Duodenal mucosa (tissue), 2 donors: ENCODE measurements around the gene SMAD5.
A peak's percentile ranks its signal among the peaks of the same experiment; 100 is the strongest.

Experiments
- H3K27ac ChIP-seq: one replicate; pipeline ENCODE4 v1.7.0; 2013; ENCODE audit warnings: low read depth, low read length
- H3K27me3 ChIP-seq, 2 donors: one replicate each; pipeline ENCODE4 v1.7.0; 2013; ENCODE audit warnings: low read length in 2 of 2, control low read depth in 1 of 2; ENCODE audit not compliant: insufficient read depth in 2 of 2, control insufficient read depth in 1 of 2
- H3K36me3 ChIP-seq, 2 donors: one replicate each; pipeline ENCODE4 v1.7.0; 2013; ENCODE audit warnings: low read length in 2 of 2, control low read depth in 1 of 2; ENCODE audit not compliant: insufficient read depth in 2 of 2, control insufficient read depth in 1 of 2
- H3K4me1 ChIP-seq, 2 donors: one replicate each; pipeline ENCODE4 v1.7.0; 2013; ENCODE audit warnings: low read length in 2 of 2, control low read depth in 1 of 2; ENCODE audit not compliant: insufficient read depth in 2 of 2, control insufficient read depth in 1 of 2
- H3K4me3 ChIP-seq, 2 donors: one replicate each; pipeline ENCODE4 v1.7.0; 2013; ENCODE audit warnings: low read length in 2 of 2, low read depth in 1 of 2
- H3K9ac ChIP-seq, 2 donors: one replicate each; pipeline ENCODE4 v1.7.0; 2013; ENCODE audit warnings: low read length in 2 of 2, low read depth in 1 of 2
- H3K9me3 ChIP-seq, 2 donors: one replicate each; pipeline ENCODE4 v1.7.0; 2013; ENCODE audit warnings: low read length in 2 of 2, control low read depth in 1 of 2; ENCODE audit not compliant: control insufficient read depth in 1 of 2

The SMAD5 gene

GRCh38 chr5:136193322-136193935 lies 60.8 kb downstream of the SMAD5 start:
- H3K36me3 ChIP-seq: no peaks in the 10 kb centered on the region
- no peaks in the 10 kb centered on the region for H3K9me3 ChIP-seq
- H3K27me3 ChIP-seq: no peaks in the 10 kb centered on the region
- peak overlapping the region; percentile 43 to 77 for H3K9ac ChIP-seq
- peak overlapping the region; percentile 76 to 81 for H3K4me3 ChIP-seq
- H3K27ac ChIP-seq: no peak overlapping the region
- H3K4me1 ChIP-seq: peaks cover 53 to 54% of the 10 kb centered on the region in 2 donors

GRCh38 chr5:136194576-136194975 lies 61.9 kb downstream of the SMAD5 start:
- Histone ChIP-seq H3K36me3 (no peaks in the 10 kb centered on the region), H3K4me1 (peaks cover 42% of the 10 kb centered on the region in 2 donors), H3K27ac (no peak overlapping the region), H3K9me3 (no peaks in the 10 kb centered on the region), H3K9ac (no peak overlapping the region), H3K27me3 (no peaks in the 10 kb centered on the region), H3K4me3 (no peak overlapping the region)

GRCh38 chr5:136195971-136196820 lies 63.6 kb downstream of the SMAD5 start:
- Histone ChIP-seq H3K27me3 (no peaks in the 10 kb centered on the region), H3K4me1 (peaks cover 26 to 37% of the 10 kb centered on the region in 2 donors), H3K4me3 (peak overlapping the region; percentile 13 to 23), H3K9ac (peak overlapping the region in 1 of 2 donors; percentile 13), H3K36me3 (no peaks in the 10 kb centered on the region), H3K9me3 (no peaks in the 10 kb centered on the region), H3K27ac (no peak overlapping the region)

- Histone ChIP-seq H3K4me3 (peak overlapping the region in 1 of 2 donors; percentile 1), H3K27me3 (no peaks in the 10 kb centered on the region), H3K27ac (no peak overlapping the region)
Observed at GRCh38 chr5:136197462-136198142, 65.0 kb downstream of the SMAD5 start.

GRCh38 chr5:136198453-136198852 lies 65.8 kb downstream of the SMAD5 start:
- H3K4me1 ChIP-seq: peaks cover 23 to 27% of the 10 kb centered on the region in 2 donors
- H3K36me3 ChIP-seq: no peaks in the 10 kb centered on the region
- no peaks in the 10 kb centered on the region for H3K9me3 ChIP-seq
- no peak overlapping the region for H3K27ac ChIP-seq
- no peak overlapping the region for H3K4me3 ChIP-seq
- H3K9ac ChIP-seq: no peak overlapping the region
- no peaks in the 10 kb centered on the region for H3K27me3 ChIP-seq

More at GRCh38 chr5:136197462-136198142, 65.0 kb downstream of the SMAD5 start:
- no peaks in the 10 kb centered on the region for H3K9me3 ChIP-seq
- peaks cover 23 to 30% of the 10 kb centered on the region in 2 donors for H3K4me1 ChIP-seq
- no peak overlapping the region for H3K9ac ChIP-seq
- no peaks in the 10 kb centered on the region for H3K36me3 ChIP-seq

GRCh38 chr5:136199408-136199807 lies 66.8 kb downstream of the SMAD5 start:
- no peak overlapping the region for H3K4me3 ChIP-seq
- H3K27ac ChIP-seq: no peak overlapping the region
- H3K9ac ChIP-seq: no peak overlapping the region
- no peaks in the 10 kb centered on the region for H3K9me3 ChIP-seq
- no peaks in the 10 kb centered on the region for H3K27me3 ChIP-seq
- peaks cover 16 to 17% of the 10 kb centered on the region in 2 donors for H3K4me1 ChIP-seq
- no peaks in the 10 kb centered on the region for H3K36me3 ChIP-seq

GRCh38 chr5:136200130-136200529 lies 67.5 kb downstream of the SMAD5 start:
- H3K9ac ChIP-seq: no peak overlapping the region
- no peaks in the 10 kb centered on the region for H3K27me3 ChIP-seq
- H3K9me3 ChIP-seq: no peaks in the 10 kb centered on the region
- H3K4me1 ChIP-seq: peaks cover 13% of the 10 kb centered on the region in 2 donors
- H3K4me3 ChIP-seq: no peak overlapping the region
- H3K27ac ChIP-seq: no peak overlapping the region
- H3K36me3 ChIP-seq: no peaks in the 10 kb centered on the region

GRCh38 chr5:136200761-136201160 lies 68.1 kb downstream of the SMAD5 start:
- Histone ChIP-seq H3K4me1 (peaks cover 8% of the 10 kb centered on the region in 2 donors), H3K9ac (no peak overlapping the region), H3K9me3 (no peaks in the 10 kb centered on the region), H3K36me3 (no peaks in the 10 kb centered on the region), H3K27ac (no peak overlapping the region), H3K4me3 (no peak overlapping the region), H3K27me3 (no peaks in the 10 kb centered on the region)

GRCh38 chr5:136201870-136202269 lies 69.2 kb downstream of the SMAD5 start:
- no peaks in the 10 kb centered on the region for H3K27me3 ChIP-seq
- no peaks in the 10 kb centered on the region for H3K36me3 ChIP-seq

More at GRCh38 chr5:136201870-136202269, 69.2 kb downstream of the SMAD5 start:
- no peak overlapping the region for H3K9ac ChIP-seq
- H3K27ac ChIP-seq: no peak overlapping the region
- no peaks in the 10 kb centered on the region for H3K9me3 ChIP-seq
- H3K4me3 ChIP-seq: no peak overlapping the region
- no peaks in the 10 kb centered on the region for H3K4me1 ChIP-seq
